GM12801 (cell line): ENCODE measurements around the gene CDHR4.

Experiments used
- TF ChIP-seq, protein P1 (sequence below): IDR thresholded peaks from one replicate; pipeline ENCODE4 v1.5.1; 2011; ENCODE audit warnings: control low read depth; ENCODE audit not compliant: insufficient read length; ENCODE audit errors: extremely low read depth

Gene CDHR4

DNA sequence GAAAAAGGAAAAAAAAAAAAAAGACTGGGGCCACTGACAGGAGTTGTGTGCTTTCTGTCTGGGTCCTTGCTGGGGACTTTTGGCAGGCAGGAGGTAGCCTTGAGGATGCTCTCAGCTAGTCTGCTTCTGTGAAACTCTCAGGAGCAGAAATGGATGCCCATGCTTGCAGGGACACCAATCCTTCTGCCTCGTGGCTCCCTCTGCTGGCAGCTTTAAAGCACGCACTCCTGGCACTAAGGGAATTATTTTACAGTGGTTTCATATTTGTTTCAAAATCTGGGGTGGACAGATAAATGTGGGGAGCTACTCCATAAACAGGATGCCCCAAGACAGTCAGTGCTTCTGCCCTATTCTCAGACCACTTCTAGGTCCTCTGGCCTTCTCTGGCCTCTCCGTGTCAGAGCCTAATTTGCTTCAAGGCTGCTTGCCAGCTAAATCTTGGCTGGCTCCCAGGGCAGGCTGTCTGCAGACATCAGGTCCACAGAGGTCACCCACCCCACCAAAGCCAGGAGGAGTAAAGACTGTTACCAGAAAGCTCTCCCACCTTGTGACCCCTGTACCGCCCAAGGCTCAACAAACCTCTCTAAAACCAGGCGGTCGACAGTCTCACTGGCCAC is 39.6 kb upstream of the CDHR4 start:
- TF ChIP-seq, protein P1, sequence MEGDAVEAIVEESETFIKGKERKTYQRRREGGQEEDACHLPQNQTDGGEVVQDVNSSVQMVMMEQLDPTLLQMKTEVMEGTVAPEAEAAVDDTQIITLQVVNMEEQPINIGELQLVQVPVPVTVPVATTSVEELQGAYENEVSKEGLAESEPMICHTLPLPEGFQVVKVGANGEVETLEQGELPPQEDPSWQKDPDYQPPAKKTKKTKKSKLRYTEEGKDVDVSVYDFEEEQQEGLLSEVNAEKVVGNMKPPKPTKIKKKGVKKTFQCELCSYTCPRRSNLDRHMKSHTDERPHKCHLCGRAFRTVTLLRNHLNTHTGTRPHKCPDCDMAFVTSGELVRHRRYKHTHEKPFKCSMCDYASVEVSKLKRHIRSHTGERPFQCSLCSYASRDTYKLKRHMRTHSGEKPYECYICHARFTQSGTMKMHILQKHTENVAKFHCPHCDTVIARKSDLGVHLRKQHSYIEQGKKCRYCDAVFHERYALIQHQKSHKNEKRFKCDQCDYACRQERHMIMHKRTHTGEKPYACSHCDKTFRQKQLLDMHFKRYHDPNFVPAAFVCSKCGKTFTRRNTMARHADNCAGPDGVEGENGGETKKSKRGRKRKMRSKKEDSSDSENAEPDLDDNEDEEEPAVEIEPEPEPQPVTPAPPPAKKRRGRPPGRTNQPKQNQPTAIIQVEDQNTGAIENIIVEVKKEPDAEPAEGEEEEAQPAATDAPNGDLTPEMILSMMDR: peak; percentile 69

DNA sequence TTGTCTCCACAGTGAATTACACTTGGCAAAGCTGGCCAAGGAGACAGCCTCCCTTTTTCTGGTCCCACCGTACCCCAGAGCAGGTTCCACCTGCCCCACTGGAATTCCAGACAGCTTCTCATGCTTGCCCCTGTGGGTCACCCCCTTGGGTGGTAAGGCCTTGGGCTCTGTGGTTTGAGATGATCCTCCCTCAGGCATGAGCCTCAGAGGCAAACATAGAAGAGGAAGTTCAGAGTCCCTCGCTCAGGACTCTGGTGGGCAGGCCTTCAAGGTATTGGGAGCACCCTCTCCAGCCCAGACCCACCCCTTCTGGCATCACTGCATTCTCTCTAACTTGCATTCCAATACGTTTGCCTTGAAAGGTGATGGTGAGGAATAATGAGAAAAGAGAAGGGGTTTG is 31.7 kb upstream of the CDHR4 start:
- TF ChIP-seq, protein P1: no peak

DNA sequence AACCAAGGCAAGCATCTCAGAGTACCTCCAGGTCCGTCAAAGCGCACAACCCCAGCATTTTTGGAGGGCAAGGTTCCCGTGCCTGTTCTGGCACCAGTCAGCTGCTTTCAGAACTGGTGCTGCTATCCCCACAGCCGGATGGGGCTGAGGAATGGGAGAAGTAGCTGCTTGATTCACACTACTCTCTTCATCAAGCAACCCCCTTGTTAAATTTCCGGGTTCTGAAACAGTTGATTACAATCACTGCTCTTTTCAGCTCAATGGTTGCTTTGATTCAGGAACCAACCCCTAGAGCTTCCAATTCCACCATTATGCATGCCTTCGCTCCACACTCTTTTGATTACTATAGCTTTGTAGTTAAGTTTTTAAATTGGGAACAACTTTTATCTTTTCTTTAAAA is 26.3 kb upstream of the CDHR4 start:
- TF ChIP-seq, protein P1: no peak

DNA sequence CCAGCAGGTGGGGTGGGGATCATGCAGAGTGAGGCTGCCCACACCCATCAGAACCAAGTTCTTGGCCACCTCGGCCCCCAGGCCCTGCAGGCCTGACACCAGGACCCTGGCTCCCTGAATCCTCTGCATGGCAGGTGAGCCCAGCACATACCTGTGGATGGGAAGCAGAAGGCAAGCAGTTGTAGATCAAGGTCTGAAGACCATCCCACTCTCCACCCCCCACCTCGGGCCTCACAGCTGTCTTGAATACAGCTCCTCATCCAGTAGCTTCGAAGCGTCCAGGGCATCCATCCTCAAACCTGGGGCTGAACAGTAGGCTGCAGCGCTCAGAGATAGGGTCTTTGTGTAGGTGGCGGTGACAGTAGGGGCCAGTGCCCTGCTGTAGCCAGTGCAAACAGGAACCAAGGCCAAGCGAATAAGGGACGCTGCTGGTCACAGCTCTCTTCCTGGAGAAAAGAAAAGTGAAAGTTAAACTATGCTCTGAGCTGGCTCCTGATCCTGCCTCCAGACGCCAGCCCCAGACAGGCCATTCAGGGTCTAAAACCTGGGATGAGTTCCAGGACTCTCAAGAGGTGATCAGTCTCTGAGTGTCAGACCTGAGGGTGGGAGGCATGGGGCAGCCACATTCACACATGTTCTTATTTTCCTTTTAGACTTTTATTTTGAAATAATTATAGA is 14.0 kb upstream of the CDHR4 start, which contains the start of gene UBA7:
UBA7 (minus strand) TSS at position 457 of the 678 bp plus-strand sequence; CDS start at position 291, 166 bp downstream.
- TF ChIP-seq, protein P1: no peak

DNA sequence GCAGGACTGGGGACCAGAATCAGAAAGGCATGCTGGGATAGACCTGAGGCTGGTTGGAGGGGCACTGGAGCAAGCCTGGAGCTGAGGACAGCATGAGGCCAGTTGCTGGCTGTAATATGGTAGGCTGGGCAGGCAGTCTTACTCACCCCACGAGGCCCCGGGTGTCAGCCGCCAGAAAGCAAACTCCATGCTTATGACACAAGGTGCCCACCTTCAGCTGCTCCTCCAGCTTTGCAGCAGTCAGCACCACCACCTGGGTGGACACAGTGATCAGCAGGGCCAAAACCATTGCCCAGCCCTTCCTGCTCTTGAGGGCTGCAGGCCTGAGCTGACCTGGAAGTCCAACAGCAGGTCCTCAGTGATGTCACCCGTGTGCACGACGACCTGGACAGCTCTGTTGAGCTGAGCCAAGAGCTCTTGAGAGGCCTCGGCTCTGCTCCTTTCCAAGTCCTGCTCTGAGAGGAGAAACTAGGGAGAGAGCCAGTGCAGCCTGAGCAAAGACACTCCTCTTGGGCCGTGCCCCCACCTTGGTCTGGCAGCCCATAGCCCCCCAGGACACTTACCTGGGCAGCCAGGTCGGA is 13.3 kb upstream of the CDHR4 start:
- TF ChIP-seq, protein P1: no peak

DNA sequence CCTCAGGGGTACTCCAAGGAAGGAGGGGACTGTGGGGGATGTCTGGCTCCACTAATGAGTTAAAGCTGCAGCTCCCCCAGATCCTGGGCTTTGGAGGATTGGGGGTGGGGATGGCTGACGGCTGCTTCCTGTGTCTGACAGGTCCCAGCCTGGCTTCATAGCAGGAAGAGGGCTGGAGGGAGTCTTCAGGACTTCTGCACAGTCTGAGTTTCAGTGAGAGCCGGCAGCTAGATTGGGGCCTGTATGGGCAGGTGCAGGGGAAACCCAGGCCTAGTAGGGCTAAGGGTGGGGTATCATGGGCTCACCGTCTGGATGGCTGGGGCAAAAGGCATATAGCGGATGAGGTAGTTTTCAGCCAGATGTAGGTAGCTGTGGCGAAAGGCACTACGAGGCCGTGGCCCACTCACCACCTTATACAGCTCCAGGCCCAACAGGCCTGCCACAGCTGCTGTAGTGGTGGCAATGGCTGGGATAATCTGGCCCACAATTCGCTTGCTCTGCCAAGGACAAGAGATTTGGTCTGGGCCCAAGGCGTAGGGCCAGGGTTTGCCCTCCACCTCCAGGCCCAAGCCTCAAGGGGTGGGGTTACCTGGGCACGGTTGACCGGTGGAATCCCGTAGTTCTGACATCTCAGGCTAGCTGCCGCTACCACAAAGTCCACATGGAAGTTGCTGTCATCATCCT is 7.9 kb upstream of the CDHR4 start:
- TF ChIP-seq, protein P1: no peak

DNA sequence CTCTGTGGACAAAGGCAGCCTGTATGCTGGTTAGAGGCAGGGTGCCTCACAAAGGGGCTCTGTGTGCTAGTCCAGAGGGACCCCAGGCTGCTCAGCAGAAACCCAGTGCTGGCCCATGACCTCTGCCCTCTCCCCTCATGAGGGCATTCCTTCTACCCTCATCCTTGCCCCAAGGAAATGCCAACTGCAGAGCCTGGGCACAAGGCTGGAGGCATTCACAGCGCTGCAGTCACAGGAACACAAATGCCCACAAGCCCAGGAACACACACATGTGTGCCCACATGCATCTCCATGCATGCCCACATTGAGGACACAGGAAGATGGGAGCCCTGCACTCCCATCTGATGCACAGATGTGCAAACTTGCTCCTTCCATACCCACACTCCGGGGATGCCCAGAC is 7.2 kb upstream of the CDHR4 start:
- TF ChIP-seq, protein P1: no peak
